Lower leg skin (tissue), 3 donors: Measurements from ENCODE around the gene CREBL2.

ENCODE experiments used
- POLR2A ChIP-seq, 2 donors: fragments of 450-650 bp; IDR thresholded peaks; one replicate each; pipeline ENCODE4 v1.6.1; 2016 to 2017; ENCODE audit warnings: antibody characterized with exemption in 2 of 2, mild to moderate bottlenecking in 1 of 2, moderate library complexity in 1 of 2
- TF ChIP-seq, protein P1 (sequence below), 3 donors: fragments of 450-650 bp; IDR thresholded peaks; one replicate each; pipeline ENCODE4 v1.5.1; 2016; ENCODE audit warnings: antibody characterized with exemption in 3 of 3, mild to moderate bottlenecking in 3 of 3, moderate library complexity in 2 of 3

- TF ChIP-seq POLR2A (IDR thresholded peaks at IDR 0.05), result no peak
- TF ChIP-seq, protein P1, sequence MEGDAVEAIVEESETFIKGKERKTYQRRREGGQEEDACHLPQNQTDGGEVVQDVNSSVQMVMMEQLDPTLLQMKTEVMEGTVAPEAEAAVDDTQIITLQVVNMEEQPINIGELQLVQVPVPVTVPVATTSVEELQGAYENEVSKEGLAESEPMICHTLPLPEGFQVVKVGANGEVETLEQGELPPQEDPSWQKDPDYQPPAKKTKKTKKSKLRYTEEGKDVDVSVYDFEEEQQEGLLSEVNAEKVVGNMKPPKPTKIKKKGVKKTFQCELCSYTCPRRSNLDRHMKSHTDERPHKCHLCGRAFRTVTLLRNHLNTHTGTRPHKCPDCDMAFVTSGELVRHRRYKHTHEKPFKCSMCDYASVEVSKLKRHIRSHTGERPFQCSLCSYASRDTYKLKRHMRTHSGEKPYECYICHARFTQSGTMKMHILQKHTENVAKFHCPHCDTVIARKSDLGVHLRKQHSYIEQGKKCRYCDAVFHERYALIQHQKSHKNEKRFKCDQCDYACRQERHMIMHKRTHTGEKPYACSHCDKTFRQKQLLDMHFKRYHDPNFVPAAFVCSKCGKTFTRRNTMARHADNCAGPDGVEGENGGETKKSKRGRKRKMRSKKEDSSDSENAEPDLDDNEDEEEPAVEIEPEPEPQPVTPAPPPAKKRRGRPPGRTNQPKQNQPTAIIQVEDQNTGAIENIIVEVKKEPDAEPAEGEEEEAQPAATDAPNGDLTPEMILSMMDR (IDR thresholded peaks at IDR 0.05), result no peak
These were observed 2.7 kb downstream of the CREBL2 start for GRCh38 chr12:12614342-12614741.
